Measurements from ENCODE around the gene OPTC.

Gene OPTC

DNA sequence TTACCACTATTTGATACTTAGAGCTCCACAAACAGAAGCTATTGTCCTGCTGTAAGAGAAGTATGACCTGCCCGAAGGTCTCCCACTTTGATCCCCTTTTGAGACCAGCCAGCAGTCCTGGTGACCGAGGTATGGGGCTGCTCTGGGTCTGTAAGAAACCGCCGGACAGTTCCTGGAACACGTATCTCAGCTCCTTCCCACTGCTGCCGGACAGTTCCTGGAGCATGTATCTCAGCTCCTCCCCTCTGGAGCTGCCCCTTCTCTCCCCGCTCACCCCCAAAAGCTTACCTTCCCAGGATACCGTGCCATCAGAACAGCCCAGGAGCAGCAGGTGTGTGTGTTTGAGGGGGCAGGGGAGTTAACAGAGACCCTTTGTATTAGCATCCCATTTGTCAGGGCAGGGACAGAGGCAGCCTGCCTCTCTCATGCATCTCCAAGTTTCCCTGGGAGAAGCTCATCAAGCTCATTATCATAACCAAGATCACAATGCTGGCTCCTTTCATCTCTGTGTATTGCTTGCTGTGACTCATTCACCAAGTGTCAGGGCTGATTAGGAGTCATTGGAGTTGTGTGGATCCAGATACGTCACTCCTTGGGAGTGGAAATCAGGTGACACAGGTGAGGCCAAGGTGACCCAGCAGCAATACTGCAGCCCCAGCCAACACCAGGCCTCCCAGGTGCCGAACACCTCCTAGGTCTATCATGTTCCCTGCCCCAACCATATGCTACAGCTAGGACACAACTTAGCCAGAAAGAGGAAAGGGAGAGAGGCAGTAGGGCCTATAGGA is 25.3 kb downstream of the OPTC start:
- DNase-seq, result no peak

DNA sequence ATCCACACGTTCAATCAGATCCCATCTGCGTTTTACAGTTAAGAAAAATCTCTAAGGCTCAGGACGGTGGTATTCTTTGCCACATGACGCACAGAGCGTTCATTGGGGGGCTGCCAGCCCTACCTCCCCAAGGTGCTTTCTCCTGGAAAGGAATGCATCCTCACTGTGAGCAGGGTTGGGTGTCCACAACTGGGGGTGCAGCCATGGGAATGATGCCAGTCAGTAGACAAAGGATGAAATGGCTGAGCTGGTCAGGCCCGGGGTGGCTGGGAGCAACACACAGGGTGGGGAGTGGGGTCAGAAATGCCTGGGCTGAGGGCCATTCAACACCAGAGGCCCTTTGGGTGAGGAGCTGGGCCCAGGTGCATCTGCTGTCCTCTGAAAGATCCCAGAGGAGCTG is 25.9 kb downstream of the OPTC start:
- DNase-seq, result no peak

DNA sequence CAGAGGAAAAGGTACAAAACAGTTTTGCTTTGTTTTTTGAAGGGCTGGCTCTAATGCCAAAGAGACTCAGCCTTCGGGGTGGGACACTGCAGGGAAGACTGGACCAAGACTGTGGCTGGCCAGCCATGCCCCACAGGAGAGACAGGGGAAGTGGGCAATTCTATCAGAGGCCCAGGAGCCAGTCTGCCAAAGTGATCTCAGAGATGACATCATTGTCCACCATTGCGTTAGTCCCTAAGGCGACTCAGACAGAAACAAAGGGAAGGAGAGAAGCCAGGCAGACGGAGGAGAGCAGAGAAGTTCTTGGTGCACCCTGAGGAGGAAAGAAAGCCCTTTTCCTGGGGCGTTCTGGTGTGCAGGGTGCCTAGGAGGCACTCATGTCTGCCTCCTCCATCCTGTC is 26.4 kb downstream of the OPTC start:
- DNase-seq, result no peak

DNA sequence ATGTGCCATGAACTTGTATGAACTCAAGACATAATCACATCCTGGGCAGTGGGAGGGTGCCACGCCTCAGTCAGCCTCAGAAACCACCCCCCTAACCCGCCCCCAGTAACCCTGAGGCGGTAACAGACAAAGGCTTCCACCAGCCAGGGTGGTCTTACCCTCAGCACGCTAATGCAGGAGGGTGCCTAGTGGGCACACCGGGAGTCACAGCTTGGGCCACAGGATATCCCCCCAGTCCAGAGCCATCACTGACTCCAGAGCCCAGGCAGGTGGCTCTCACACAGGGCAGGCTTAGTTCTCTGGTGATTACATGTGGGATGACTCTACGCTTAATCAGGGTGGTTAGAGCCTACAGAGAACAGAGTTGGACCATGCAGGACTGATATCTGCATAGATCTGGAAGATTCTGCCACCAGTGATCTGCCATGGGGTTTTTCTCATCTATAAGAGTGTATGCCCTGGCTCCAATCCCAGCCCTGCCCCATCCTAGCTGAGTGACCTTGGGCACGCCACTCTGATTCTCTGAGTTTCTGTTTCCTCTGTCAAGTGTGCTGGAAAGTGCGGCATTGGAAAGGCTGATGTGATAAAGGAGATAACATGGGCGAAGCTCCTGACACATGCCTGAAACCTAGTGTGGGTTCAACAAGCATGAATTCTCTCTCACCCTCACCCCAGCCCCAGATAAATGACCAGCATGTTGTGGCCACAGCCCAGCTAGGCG is 27.3 kb downstream of the OPTC start:
- no peak for DNase-seq

- DNase-seq, result no peak
Measured at GRCh38 chr1:203521812-203522211, 27.9 kb downstream of the OPTC start.

DNA sequence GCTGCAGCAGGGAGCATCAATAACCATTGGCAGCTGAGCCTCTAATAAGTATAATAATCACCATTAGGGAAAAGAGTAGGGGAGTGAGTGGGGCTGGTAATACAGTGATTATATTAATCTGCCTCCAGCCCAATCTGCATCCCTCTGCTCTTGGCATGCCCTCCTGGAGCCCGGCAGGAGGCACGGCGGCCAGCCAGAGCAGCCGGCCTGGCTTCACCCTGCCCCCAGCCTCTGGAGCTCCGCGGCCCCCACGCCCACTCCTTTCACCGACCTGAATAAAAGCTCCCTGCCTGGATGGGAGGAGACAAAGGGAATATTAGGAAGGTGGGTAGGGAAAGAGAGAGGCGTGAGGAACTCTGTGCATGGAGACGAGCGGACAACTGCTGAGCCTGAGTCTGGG is 28.3 kb downstream of the OPTC start:
- DNase-seq, result no peak

- no peak for DNase-seq
Measured at GRCh38 chr1:203523667-203524066, 29.7 kb downstream of the OPTC start.

DNA sequence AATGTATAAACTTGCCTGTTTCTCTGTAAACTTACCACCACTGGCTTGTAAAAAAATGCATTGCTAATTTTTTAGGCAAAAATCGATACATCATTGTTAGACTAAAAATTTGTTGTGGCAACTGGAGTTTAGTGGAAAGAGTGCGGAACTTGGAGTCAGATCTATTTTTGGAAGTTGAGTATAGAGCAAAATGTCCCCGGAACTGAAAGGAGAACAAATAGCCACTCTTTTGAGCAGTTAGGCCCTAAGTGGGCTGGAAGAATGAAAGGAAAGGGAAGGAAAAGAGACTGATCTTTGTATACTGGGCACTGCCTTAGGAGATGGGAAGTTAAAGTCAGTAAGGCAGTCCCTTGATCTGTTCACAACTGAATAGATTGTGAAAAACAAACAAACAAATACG is 30.2 kb downstream of the OPTC start:
- DNase-seq, result no peak

DNA sequence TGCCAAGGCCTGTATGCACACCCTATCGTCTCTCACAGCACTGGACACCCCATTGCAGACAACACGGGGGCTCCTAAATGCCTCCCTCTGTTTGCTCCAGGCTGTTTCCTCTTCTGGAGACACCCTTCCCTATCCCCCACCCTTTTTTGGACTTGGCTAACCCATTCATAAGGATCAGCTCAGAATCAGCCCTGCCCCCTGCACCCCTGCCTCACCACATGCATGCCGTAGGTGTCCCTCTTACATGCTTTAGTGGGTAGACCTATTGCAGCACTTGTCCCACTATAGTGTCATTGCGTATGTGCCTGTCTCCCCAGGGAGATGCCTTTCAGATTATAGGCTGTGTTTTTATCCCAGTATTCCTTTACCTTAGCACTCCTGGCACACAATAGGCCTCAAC is 30.9 kb downstream of the OPTC start:
- DNase-seq, result no peak

- no peak for DNase-seq
Measured at GRCh38 chr1:203525685-203526084, 31.7 kb downstream of the OPTC start.

DNA sequence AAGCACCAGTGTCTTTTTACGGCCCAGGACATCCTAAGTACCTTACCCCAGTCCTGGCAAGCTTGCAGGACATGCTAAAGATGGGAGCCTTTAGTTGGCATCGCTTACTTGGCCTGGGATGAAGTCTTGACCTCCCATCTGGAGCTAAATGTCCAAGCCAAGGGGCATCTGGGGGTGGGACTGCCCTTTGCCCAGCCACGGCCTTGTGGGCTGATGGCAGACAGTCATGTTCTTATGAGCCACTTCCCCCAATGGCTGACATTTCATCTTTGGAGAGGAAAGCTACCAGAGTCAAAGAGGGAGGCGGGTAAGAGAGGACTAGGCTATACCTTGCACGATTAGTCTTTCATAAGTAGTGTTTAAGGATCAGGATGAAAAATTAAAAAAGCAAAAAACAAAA is 32.2 kb downstream of the OPTC start:
- DNase-seq, result no peak

DNA sequence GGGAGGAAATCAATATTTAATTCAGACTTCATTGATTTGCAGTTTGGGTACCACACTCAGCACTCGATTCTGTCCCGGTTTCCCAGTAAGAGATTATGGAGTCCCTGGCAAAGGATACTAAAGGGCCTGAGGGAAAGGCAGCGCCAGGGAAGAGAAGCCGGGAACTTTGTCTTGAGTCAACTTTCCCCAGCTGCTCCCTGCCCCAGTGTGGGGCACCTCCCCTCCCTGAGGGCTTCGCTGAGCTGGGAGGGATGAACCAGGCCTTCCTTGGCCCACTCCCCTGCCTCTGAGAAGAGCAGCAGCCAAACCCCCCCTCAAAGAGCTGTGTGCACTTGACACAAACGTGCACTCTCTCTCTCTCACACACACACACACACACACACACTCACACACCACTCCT is 32.6 kb downstream of the OPTC start:
- DNase-seq, result no peak

GRCh38 chr1:203527013-203527412 is 33.1 kb downstream of the OPTC start:
- DNase-seq, result no peak

GRCh38 chr1:203528063-203528462 is 34.1 kb downstream of the OPTC start:
- no peak for DNase-seq

- no peak for DNase-seq
Measured at GRCh38 chr1:203528976-203529835, 35.3 kb downstream of the OPTC start.

GRCh38 chr1:203531063-203531462 is 37.1 kb downstream of the OPTC start:
- DNase-seq, result no peak

DNA sequence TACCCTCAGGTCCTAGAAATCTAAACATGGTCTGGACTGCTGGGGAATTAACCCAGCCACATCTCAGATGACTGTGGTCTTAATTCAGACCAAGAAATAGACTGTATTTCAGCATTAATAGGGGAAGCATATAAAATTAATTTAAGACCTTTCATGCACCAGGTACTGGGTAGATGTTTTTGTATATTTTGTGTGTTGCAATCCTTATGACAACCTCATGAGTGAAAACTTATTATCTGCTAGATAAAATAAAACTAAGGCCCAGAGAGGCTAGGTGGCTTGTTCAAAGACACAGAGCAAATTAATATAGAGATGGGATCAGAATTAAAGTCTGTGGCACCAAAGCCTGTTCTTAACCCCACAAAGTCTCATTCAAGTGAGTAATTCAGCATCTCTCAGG is 40.1 kb downstream of the OPTC start:
- DNase-seq, result no peak

- no peak for DNase-seq
Measured at GRCh38 chr1:203534526-203534925, 40.6 kb downstream of the OPTC start.

- no peak for DNase-seq
Measured at GRCh38 chr1:203536575-203536974, 42.6 kb downstream of the OPTC start.

DNA sequence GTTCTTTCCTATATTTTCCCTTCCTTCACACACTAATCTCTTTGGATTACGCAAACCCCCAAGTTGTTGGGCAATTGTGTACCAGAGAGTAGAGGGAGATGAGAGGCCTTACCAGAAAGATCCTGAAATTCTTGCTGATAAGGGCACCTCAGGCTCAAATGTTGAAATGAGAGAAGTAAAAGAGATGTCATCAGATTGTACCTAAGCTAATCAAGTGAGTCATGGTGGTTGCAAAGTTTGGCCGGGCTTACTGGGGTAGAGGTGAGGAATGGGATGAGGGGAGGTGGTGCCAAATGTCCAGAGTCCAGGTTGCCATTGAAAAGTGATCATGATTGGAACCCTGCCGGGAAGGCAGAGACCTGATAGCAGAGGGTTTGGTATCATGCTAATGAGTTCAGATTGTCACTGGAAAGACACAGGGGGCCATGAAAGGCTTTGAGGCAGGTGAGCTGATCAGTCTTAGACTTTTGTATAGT is 43.1 kb downstream of the OPTC start:
- DNase-seq, result peak; percentile 26

- peak; percentile 26 for DNase-seq
Measured at GRCh38 chr1:203537806-203538464, 44.0 kb downstream of the OPTC start.

GRCh38 chr1:203538726-203539125 is 44.8 kb downstream of the OPTC start:
- no peak for DNase-seq
